Measurements from ENCODE around the gene RBFOX2.
"Not testable (repeated sequence)": the region's sequence is repeated elsewhere in the genome, so short reads cannot be mapped to it uniquely, and the experiment has no call there.

- not testable (repeated sequence) for TF ChIP-seq CTCF (conservative IDR thresholded peaks at IDR 0.05; ENCODE audit: low read length); EZH2phosphoT487 (IDR thresholded peaks at IDR 0.05; ENCODE audit: borderline replicate concordance, low read depth, low read length)
Measured at GRCh38 chr22:36070645-36071044, 42.0 kb upstream of the RBFOX2 start.

Measured in OCI-LY7 (cell line).